ENCODE results near the gene KHDRBS1. TPM values are rescaled to one million over a fixed set of nuclear protein-coding genes. Genes with fewer than 3 reads are reported as not detected.

KHDRBS1 gene
- total RNA-seq, 1 experiment from 2014 or later: 267 TPM

DNA sequence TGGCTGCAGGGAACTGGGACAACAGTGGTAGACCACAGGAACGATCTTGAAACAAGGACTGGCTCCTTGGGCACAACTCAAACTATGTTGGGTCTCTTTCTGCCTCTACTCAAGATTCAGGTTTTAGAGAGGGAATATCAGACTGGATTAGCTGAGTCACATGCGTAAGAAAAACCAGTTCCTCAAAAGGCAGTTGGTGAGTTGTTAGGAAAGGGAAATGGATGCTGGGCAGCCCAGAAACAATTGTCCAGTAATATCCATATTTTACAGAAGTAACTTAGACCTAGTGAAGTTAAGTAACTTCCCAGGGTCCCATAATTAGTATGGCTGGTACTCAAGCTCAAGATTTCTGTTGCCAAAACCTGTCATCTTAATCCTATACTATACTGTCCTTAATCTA, 32.1 kb downstream of the KHDRBS1 start:
- no peak overlapping the region for H3T11ph ChIP-seq (ENCODE audit: low read length)
- peak overlapping the region in 1 of 3 experiments; percentile 57; a peak in 2 of 7 replicates for H3K27ac Mint-ChIP-seq
- H4K5ac ChIP-seq (ENCODE audit: insufficient read length, low read depth, low read length): no peak overlapping the region

More for the DNA sequence above, 32.1 kb downstream of the KHDRBS1 start:
- TF ChIP-seq CTCF (conservative IDR thresholded peaks at IDR 0.05): no peak
- Histone ChIP-seq H3K23me2 (ENCODE audit: insufficient read length, low read depth, low read length, poor library complexity, severe bottlenecking) (no peaks in the 10 kb centered on the region), H3K27ac (ENCODE audit: insufficient read length, low read depth, low read length) (no peak overlapping the region), H4K8ac (replicated peaks; ENCODE audit: insufficient read length, low read depth, low read length) (no peak overlapping the region), H3K4me1 (ENCODE audit: insufficient read depth, low read length) (no peaks in the 10 kb centered on the region), H2AK5ac (ENCODE audit: insufficient read length, low read length) (no peak overlapping the region), H2BK5ac (ENCODE audit: insufficient read length, low read length) (no peak overlapping the region), H3K4me2 (ENCODE audit: insufficient read depth, insufficient read length, low read length) (no peak overlapping the region), H3K9ac (ENCODE audit: extremely low read depth, insufficient read length, low read length) (no peak overlapping the region), H3K9me3 (ENCODE audit: control insufficient read depth, low read depth, low read length) (no peaks in the 10 kb centered on the region), H4K91ac (ENCODE audit: insufficient read length, low read depth, low read length) (no peak overlapping the region), H2AFZ (ENCODE audit: low read length) (no peak overlapping the region), H3K27me3 (ENCODE audit: insufficient read depth, low read length) (no peaks in the 10 kb centered on the region), H3K79me1 (ENCODE audit: insufficient read depth, low read depth, low read length, poor library complexity, severe bottlenecking) (peaks cover 2% of the 10 kb centered on the region), H2BK120ac (ENCODE audit: low read depth, low read length, poor library complexity, severe bottlenecking) (no peak overlapping the region), H2BK15ac (ENCODE audit: low read depth, low read length) (no peak overlapping the region), H3K23ac (ENCODE audit: insufficient read length, low read depth, low read length) (no peak overlapping the region), H3K56ac (ENCODE audit: insufficient read length, low read depth, low read length) (no peak overlapping the region), H2BK20ac (ENCODE audit: low read depth, low read length, poor library complexity, severe bottlenecking) (no peak overlapping the region), H4K20me1 (ENCODE audit: control insufficient read depth, insufficient read depth, insufficient read length) (peaks cover 3% of the 10 kb centered on the region), H3K18ac (ENCODE audit: insufficient read length, low read depth, low read length) (no peak overlapping the region), H3K14ac (ENCODE audit: insufficient read depth, low read length) (no peak overlapping the region), H3K79me2 (ENCODE audit: insufficient read depth, low read length) (no peaks in the 10 kb centered on the region), H3K4ac (ENCODE audit: low read depth, low read length) (no peak overlapping the region), H2BK12ac (ENCODE audit: insufficient read length, low read depth, low read length) (no peak overlapping the region)
- H3K4me1 Mint-ChIP-seq: no peaks in the 10 kb centered on the region
- WGBS (ENCODE audit: extremely low coverage, insufficient read length, low lambda C conversion rate): no CpG with 5 or more reads among the region's 2 CpGs
- H3K4me3 Mint-ChIP-seq: no peak overlapping the region
- no peaks in the 10 kb centered on the region for H3K9me3 Mint-ChIP-seq
- no peaks in the 10 kb centered on the region for H3K27me3 Mint-ChIP-seq (ENCODE audit: low read depth)
- no peak for DNase-seq
- peaks cover 33 to 63% (median 41%) of the 10 kb centered on the region in 3 experiments; a peak in 6 of 7 replicates for H3K36me3 Mint-ChIP-seq (ENCODE audit: insufficient read depth in 1 of 3, low read depth in 3 of 3)

Data from H9 (cell line).